Measurements from ENCODE around the gene ZNF766. TPM values are rescaled to one million over a fixed set of nuclear protein-coding genes. Genes with fewer than 3 reads are reported as not detected.
"Not testable (repeated sequence)": the region's sequence is repeated elsewhere in the genome, so short reads cannot be mapped to it uniquely, and the experiment has no call there.

Gene ZNF766
- total RNA-seq, 1 donor from 2014 or later, result 24.1 TPM

DNA sequence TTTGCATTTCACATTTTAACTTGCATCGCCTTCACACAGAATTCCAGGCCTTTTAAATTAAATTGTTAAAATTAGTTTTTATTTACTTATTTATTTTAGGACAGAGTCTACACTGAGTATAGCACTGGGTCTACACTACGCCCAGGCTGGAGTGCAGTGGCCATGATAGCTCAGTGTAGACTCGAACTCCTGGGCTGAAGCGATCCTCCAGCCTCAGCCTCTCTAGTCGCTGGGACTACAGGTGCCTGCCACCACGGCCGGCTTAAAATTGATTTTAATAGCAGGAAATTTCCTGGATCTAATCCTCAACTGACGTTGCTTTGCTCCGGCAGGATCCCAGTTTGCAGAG is 66.4 kb downstream of the ZNF766 start:
- Mint-ChIP-seq H3K27me3 (no peaks in the 10 kb centered on the region), H3K4me3 (peak overlapping the region; percentile 97), H3K27ac (peak overlapping the region; percentile 93), H3K36me3 (peaks cover 29% of the 10 kb centered on the region), H3K4me1 (ENCODE audit: unreplicated experiment) (peaks cover 13% of the 10 kb centered on the region), H3K9me3 (no peaks in the 10 kb centered on the region)
- no peak for DNase-seq (ENCODE audit: extremely low spot score, unreplicated experiment)
- TF ChIP-seq CTCF (conservative IDR thresholded peaks at IDR 0.05), result no peak

GRCh38 chr19:52336117-52336790 is 66.9 kb downstream of the ZNF766 start, which contains the start of gene ZNF610:
ZNF610 (plus strand) TSS chr19:52336243; CDS start chr19:52349173, 12,930 bp downstream.
- DNase-seq (ENCODE audit: extremely low spot score, unreplicated experiment), result peak; percentile 93
- Mint-ChIP-seq H3K4me1 (ENCODE audit: unreplicated experiment) (peaks cover 13% of the 10 kb centered on the region), H3K36me3 (peaks cover 29% of the 10 kb centered on the region), H3K27ac (peak within 1 kb of the TSS; percentile 93), H3K27me3 (no peaks in the 10 kb centered on the region), H3K4me3 (peak within 1 kb of the TSS; percentile 97), H3K9me3 (no peaks in the 10 kb centered on the region)
- TF ChIP-seq CTCF (conservative IDR thresholded peaks at IDR 0.05), result no peak

GRCh38 chr19:52336791-52337381 is 67.5 kb downstream of the ZNF766 start:
- peaks cover 13% of the 10 kb centered on the region for H3K4me1 Mint-ChIP-seq (ENCODE audit: unreplicated experiment)
- H3K9me3 Mint-ChIP-seq, result no peaks in the 10 kb centered on the region
- no peaks in the 10 kb centered on the region for H3K27me3 Mint-ChIP-seq
- no peak for DNase-seq (ENCODE audit: extremely low spot score, unreplicated experiment)
- peak overlapping the region; percentile 93 for H3K27ac Mint-ChIP-seq
- peak overlapping the region; percentile 97 for H3K4me3 Mint-ChIP-seq
- no peak for TF ChIP-seq CTCF (conservative IDR thresholded peaks at IDR 0.05)
- peaks cover 29% of the 10 kb centered on the region for H3K36me3 Mint-ChIP-seq

GRCh38 chr19:52339022-52339421 is 69.6 kb downstream of the ZNF766 start:
- H3K27me3 Mint-ChIP-seq; H3K9me3 Mint-ChIP-seq; DNase-seq (ENCODE audit: extremely low spot score, unreplicated experiment): not testable (repeated sequence)
- H3K36me3 Mint-ChIP-seq, result peaks cover 30% of the 10 kb centered on the region
- peaks cover 18% of the 10 kb centered on the region for H3K4me1 Mint-ChIP-seq (ENCODE audit: unreplicated experiment)
- peak overlapping the region; percentile 71 for H3K4me3 Mint-ChIP-seq
- H3K27ac Mint-ChIP-seq, result peak overlapping the region; percentile 55

GRCh38 chr19:52343548-52343947 is 74.2 kb downstream of the ZNF766 start:
- DNase-seq (ENCODE audit: extremely low spot score, unreplicated experiment), result peak; percentile 71
- Mint-ChIP-seq H3K9me3 (peaks cover 3% of the 10 kb centered on the region), H3K27me3 (no peaks in the 10 kb centered on the region), H3K36me3 (peaks cover 25% of the 10 kb centered on the region), H3K27ac (peak overlapping the region; percentile 56), H3K4me1 (ENCODE audit: unreplicated experiment) (peaks cover 5% of the 10 kb centered on the region), H3K4me3 (no peak overlapping the region)
- peak; percentile 77 for TF ChIP-seq CTCF (conservative IDR thresholded peaks at IDR 0.05)

GRCh38 chr19:52345162-52345561 is 75.8 kb downstream of the ZNF766 start:
- H3K4me1 Mint-ChIP-seq (ENCODE audit: unreplicated experiment), result peaks cover 5% of the 10 kb centered on the region
- peaks cover 3% of the 10 kb centered on the region for H3K9me3 Mint-ChIP-seq

More at GRCh38 chr19:52345162-52345561, 75.8 kb downstream of the ZNF766 start:
- no peak for DNase-seq (ENCODE audit: extremely low spot score, unreplicated experiment)
- peaks cover 27% of the 10 kb centered on the region for H3K36me3 Mint-ChIP-seq
- H3K27ac Mint-ChIP-seq, result peak overlapping the region; percentile 11
- no peak for TF ChIP-seq CTCF (conservative IDR thresholded peaks at IDR 0.05)
- H3K27me3 Mint-ChIP-seq, result no peaks in the 10 kb centered on the region
- H3K4me3 Mint-ChIP-seq, result no peak overlapping the region

Measured in type B pancreatic cell (in vitro differentiated cells).